Cerebellar cortex (tissue), 1 donor: ENCODE data around the gene SEMA4A.
"Not testable (repeated sequence)": the region's sequence is repeated elsewhere in the genome, so short reads cannot be mapped to it uniquely, and the experiment has no call there.

Experiments
- DNase-seq: peaks from one replicate; pipeline ENCODE4 v3.0.0-alpha.2; 2015; ENCODE audit warnings: low spot score

SEMA4A gene

DNA sequence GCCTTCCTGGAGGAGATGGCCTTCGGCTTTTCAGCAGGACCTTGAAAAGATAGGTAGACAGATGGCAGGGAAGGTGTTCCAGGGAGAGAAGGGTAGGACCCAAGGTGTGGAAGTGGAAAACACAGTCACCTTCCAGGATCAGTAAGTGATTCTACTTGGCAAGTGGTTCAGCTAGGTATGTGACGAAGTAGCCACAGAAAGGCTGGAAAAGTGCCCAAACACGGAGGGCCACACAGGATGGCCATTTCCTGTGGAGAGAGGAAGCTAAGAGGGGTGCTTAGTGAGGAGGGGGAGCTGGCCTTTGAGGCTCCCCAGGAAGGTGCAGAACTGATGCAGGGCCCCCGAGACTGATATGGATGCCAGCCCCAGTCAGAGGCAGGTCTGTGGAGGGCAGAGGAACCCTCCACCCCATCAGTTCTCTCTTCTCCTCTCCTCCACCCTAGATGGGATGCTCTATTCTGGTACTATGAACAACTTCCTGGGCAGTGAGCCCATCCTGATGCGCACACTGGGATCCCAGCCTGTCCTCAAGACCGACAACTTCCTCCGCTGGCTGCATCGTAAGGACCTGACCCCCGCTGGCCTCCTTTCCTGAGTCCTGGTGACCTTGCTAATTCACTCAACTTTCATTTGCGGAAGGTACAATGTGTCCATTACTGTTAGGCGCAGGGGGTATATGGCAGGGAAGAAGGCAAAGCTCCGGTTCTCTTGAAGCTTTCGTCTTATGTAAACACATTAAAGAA is 6.8 kb downstream of the SEMA4A start:
- no peak for DNase-seq

DNA sequence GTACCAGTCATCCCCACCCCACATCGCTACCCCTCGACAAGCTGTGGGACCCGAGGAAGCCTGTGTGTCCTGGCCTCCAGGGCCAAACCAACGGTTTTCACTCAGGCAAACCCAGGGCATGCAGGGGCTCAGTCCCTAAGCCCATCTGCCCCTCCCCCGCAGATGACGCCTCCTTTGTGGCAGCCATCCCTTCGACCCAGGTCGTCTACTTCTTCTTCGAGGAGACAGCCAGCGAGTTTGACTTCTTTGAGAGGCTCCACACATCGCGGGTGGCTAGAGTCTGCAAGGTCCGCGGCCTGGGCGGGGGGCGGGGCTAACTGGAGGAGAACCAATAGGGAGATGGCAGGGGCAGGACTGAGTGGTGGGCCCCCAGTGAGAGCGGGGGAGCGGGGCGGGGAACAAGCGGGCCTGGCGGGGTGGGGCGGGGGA is 7.4 kb downstream of the SEMA4A start:
- peak; percentile 85 for DNase-seq

DNA sequence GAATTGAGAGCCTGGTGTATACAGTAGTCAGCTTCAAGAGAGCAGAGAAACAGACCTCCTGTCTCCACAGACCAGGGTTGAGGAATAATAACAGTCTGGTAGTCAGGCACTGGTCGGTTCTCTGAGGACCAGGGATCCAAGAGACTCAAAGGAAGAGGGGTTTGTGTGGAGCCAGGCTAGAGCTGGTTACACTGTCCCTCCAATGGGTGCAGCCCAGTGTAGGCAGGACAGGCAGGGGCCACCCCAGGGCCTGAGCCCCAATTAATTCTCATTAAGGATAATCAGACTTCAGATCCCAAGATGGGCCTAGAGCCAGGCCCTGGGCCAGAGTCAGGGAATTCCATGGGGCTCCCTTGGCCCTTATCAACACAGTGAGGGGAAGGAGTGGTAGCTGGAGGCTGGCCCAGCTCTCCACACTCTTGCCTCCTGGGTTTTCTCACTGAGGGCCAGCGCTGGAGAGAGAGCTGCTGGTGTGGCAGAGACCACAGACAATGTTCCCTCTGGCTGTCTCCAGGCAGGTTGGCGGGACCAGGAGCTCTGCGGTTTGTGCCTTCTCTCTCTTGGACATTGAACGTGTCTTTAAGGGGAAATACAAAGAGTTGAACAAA is 9.1 kb downstream of the SEMA4A start:
- DNase-seq: no peak

DNA sequence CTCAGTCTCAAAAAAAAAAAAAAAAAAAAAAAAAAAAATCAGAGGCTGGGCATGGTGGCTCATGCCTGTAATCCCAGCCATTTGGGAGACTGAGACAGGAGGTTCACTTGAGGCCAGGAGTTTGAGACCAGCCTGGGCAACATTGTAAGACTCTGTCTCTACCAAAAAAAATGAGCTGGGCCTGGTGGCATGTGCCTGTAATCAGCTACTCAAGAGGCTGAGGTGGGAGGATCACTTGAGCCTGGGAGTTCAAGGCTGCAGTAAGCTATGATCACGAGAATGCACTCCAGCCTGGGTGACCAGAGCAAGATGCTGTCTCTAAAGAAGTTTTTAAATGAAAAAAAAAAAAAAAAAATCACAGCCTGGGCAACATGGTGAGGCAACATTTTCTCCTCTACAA is 10.3 kb downstream of the SEMA4A start:
- no peak for DNase-seq

DNA sequence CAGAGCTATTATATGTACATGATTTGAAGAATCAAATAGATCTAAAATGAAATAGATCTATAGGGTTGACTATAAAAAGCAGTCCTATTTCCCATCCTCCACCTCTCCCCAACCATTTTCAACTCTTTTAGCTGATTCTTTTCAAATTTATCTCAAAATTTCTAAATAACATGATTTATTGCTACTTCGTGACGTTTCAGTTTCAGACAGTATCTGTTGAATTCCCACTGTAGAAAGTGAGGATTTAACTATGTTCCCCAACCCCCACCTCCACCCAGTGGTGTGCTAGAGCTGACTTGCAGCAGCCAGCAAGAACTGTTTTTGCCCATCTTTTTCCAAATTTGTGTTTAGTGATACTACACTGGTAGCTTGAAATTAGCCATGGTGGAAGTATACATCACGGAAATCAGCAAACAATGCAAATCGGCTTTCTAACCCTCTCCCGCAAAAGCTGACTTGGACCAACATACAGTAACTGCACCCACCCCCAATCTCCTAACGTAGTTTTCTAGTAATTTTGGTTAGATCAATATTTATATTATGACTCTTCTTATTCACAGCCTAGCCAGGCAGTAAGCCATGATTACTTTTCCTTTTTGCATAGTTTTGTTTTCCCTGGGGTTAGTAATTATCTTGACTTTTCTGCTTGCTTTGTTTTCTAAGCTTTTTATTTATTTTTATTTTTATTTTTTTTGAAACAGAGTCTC is 10.9 kb downstream of the SEMA4A start:
- DNase-seq: no peak

DNA sequence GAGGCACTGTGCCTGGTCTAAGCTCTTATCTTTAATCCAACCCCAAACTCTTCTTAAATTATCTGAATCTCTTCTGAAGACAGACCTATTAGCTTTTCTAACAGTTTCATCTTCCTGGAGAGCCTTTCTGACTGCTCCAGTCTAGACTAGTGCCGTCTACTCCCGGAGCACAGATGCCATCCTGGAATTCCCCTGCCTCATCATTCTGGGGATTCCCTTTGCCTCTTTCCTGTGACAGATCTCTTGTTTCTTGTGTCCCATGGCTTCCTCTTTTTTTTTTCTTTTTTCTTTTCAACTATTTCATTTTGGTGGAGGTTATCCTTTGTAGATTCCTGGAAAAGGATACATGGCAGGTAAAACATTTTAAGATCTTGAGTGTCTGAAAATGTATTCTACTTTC is 11.7 kb downstream of the SEMA4A start:
- DNase-seq: no peak

DNA sequence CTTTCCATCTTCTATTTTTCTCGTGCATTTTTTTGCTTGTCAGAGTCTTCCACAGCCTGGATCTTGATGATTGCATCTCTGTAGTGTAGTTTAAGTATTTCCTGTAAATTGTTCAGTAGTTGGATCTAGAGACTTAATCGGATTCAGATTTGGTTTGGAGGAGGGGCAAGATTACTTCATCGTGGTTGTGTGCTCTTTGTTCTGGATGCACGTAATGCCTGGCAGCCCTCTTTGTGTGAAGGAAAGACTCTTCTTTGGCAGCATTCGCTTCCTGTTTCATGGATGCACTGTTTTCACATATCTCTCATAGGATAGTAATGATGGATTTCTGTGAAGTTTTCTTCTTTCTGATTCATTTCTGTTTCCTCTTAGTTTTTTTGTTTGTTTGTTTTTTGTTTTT is 14.2 kb downstream of the SEMA4A start:
- DNase-seq: no peak

DNA sequence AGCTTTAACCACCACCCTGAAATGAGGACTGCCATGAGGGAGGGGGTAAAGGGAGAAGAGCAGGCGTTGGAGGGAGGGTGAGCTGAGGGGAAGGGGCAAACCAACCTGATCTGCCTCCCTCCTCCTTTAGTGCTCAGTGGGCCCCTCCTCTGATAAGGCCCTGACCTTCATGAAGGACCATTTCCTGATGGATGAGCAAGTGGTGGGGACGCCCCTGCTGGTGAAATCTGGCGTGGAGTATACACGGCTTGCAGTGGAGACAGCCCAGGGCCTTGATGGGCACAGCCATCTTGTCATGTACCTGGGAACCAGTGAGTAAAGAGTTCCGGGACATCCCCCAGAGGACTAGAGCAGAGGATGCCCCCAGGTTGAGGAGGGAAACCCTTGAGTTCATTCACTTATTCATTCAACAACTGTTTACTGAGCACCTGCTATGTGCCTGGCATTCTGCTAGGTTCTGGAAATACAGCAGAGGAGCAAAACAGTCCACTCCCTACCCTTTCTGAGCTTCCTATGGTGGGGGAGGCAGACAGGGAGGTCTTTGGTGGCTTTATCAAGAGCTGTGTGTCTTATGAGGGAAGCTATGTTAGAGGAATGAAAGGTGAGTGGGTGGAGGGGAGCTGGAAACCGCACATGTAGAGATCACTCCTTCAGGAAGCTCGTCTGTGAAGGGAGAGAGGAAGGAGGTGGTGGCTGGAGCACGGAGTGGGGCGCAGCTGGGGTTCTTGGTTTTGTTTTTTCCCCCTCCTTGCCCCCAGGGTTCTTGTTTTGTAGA is 19.5 kb downstream of the SEMA4A start:
- DNase-seq: no peak

DNA sequence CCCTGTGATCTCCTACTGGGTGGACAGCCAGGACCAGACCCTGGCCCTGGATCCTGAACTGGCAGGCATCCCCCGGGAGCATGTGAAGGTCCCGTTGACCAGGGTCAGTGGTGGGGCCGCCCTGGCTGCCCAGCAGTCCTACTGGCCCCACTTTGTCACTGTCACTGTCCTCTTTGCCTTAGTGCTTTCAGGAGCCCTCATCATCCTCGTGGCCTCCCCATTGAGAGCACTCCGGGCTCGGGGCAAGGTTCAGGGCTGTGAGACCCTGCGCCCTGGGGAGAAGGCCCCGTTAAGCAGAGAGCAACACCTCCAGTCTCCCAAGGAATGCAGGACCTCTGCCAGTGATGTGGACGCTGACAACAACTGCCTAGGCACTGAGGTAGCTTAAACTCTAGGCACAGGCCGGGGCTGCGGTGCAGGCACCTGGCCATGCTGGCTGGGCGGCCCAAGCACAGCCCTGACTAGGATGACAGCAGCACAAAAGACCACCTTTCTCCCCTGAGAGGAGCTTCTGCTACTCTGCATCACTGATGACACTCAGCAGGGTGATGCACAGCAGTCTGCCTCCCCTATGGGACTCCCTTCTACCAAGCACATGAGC is 23.3 kb downstream of the SEMA4A start:
- no peak for DNase-seq

DNA sequence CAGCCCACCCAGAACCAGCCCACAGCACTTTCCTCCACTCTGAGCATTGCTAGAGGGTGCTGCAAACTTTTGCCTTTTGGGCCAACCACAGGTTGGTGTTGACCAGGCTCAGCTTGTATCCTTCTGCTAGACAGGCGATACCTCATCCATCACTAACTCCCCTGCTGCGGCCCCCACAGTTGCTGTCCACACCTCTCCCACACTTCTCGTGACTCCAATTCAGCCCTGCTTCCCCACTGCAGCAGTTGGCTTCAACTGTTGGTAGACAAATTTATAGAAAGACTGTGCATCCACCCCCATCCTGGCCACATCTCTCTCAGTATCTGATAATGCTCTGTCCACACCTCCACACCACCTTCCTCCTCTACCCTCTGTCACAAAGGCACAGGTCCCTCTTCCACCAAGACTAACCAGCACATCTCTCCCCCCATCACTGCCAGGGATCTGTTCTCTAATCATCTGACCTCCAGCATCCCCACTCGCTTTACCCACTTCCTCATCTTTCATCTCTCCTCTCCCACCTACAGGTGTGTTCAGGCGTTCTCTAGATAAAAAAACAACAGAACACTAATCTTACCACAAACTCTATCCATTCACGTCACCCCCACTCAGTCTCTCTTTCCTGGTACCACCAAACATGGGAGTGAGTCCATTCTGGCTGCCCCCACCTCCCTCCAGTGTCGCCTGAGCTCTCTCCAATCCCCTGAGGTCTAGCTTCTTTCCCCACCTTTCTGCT is 24.7 kb downstream of the SEMA4A start:
- no peak for DNase-seq

DNA sequence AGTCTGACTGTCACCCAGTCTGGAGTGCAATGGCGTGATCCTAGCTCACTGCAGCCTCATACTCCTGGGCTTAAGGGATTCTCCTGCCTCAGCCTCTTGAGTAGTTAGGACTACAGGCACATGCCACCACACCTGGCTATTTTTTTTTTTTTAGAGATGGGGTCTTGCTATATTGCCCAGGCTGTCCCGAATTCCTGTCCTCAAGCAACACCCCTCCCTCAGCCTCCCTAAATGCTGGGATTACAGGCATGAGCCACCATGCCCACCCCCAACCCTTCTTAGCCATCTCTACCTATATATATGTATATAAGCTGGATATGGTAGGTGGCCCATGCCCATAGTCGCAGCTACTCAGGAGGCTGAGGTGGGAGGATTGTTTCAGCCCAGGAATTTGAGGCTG is 27.1 kb downstream of the SEMA4A start:
- no peak for DNase-seq

DNA sequence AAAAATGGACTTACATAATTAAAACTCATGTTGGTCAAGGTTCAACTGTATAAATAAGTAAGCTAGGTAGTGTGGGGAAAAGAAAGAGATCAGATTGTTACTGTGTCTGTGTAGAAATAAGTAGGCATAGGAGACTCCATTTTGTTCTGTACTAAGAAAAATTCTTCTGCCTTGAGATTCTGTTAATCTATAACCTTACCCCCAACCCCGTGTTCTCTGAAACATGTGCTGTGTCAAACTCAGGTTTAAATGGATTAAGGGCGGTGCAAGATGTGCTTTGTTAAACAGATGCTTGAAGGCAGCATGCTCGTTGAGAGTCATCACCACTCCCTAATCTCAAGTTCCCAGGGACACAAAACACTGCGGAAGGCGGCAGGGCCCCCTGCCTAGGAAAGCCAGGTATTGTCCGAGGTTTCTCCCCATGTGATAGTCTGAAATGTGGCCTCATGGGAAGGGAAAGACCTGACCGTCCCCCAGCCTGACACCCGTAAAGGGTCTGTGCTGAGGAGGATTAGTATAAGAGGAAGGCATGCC is 28.1 kb downstream of the SEMA4A start:
- not testable (repeated sequence) for DNase-seq

DNA sequence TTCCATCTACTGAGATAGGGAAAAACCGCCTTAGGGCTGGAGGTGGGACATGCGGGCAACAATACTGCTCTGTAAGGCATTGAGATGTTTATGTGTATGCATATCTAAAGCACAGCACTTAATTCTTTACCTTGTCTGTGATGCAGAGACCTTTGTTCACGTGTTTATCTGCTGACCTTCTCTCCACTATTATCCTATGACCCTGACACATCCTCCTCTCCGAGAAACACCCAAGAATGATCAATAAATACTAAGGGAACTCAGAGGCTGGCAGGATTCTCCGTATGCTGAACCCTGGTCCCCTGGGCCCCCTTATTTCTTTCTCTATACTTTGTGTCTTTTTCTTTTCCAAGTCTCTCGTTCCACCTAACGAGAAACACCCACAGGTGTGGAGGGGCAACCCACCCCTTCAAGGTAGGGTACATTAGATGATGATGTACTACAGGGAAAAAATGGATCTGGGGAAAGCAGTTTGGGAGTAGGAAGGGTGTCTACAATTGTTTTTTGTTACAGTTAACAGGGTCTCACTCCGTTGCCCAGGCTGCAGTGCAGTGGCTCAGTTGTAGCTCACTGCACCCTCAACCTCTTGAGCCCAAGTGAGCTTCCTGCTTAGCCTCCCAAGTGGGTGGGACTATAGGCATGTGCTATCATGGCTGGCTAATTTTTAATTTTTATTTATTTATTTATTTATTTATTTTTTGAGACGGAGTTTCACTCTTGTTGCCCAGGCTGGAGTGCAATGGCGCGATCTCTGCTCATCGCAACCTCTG is 28.8 kb downstream of the SEMA4A start:
- not testable (repeated sequence) for DNase-seq

DNA sequence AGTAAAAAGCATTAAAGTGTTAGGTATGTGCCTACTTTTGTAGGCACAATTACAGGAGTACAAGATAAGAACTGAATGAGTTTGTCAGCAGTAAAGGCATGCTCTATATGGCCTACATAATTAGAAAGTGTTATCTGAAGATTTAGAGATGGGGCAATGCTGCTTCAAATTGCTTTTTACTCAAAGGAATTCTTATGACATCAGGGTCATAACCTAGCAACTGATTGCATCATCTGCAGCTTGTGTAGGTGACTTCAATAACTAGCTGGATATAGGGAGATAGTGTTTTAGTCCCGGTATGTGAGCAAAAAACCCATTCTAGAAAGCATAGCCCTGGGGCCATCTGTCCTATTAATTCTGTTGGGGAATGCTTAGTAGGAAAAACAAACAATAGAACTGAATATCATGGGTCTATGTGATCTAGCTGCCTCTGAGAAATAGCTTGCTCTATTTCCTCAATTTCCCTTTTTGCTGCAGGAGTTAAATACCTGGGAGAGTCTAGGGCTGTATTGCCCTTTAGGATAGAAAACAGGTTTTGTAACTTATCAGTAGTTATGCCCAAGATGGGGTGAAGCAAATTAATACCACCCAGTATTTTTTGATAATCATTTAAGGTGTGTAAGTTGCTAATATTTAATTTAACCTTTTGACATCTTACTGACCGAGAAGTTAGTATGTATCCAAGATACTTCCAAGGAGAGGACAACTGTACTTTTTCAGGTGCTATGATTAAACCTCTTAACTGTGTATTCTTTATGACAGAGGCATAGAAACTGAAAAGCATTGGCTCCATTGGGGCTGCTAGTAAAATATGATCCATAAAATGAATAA is 33.2 kb downstream of the SEMA4A start:
- not testable (repeated sequence) for DNase-seq

DNA sequence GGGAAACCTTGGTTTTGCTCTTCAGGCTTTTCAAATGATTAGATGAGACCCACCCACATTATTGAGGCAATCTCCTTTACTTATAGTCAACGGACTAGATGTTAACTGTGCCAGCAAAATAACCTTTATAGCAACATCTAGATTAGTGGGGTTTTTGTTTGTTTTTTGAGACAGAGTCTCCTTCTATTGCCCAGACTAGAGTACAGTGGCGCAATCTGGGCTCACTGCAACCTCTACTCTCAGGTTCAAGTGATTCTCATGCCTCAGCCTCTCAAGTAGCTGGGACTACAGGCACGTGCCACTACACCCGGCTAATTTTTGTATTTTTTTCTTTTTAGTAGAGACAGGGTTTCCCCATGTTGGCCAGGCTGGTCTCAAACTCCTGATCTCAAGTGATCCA is 36.9 kb downstream of the SEMA4A start:
- not testable (repeated sequence) for DNase-seq

DNA sequence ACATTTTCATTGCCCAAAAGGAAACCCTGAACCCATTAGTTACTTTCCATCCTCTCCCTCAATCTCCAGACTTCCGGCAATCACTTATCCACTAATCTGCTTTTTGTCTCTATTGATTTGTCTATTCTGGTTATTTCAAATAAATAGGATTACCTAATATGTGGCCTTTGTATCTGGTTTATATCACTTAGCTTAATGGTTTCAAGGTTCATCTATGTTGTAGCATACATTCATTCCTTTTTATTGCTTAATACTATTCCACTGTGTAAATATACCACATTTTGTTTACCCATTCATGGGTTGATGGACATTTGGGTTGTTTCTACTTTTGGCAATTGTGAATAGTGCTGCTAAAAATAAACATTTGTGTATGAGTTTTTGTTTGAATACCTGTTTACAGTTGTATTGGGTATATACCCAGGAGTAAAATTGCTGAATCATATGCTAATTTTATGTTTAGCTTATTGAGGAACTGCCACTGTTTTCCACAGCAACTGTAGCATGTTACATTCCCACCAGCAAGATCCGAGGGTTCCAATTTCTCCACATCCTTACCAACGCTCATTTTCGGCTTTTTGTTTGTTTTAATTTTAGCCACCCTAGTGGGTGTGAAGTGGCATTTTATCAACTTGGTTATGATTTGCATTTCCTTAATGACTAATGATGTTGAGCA is 38.0 kb downstream of the SEMA4A start:
- no peak for DNase-seq

DNA sequence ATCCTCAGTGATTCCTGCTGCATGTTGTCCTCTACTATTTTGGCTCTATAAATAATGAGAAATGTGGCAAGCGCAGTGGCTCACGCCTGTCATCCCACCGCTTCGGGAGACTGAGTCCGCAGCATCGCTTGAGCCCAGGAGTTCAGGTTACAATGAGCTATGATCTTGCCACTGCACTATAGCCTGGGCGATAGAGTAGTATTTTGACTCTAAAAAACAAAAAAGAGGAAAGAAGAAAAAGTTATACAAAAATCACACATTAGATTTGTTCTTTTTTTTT is 39.8 kb downstream of the SEMA4A start:
- DNase-seq: peak; percentile 13

DNA sequence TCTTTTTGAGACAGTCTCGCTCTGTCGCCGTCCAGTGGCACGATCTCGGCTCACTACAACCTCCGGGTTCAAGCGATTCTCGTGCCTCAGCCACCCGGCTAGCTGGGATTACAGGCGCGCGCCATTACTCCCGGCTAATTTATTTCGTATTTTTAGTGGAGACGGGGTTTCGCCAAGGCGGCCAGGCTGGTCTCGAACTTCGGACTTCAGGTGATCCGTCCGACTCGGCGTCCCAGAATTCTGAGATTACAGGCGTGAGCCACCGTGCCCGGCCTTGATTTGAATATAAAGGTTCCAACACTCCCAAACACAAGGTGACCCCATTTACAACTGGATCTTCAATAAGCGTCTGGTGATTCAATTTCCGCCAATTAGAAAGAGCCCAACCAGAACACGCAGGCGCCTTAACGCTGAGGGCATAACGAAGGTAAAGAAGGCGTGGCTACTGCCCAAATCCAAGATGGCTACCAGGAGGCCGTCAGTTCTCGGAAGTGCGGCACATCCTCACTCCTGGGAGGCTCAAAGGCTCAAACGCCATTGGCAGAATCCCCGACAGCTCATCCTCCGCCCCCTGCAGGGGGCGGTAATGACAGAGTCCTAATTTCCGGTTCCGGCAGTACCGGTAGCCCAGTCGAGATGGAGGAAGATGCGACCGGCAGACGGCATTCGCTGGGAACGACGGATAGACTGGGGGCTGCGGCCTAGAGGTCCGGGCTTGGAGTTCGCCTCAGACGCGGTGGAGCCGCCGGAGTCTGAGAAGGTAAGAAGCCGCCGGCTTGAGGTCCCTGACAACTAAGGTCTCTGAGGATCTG is 40.3 kb downstream of the SEMA4A start, which contains the start of gene SLC25A44:
SLC25A44 (plus strand) TSS at position 617 of the 812 bp plus-strand sequence. CDS start 5,744 bp downstream, outside the sequence.
- peak; percentile 100 for DNase-seq
